HepG2 (cell line): ENCODE measurements around the gene C9. TPM values are rescaled to one million over a fixed set of nuclear protein-coding genes. Genes with fewer than 3 reads are reported as not detected.

Experiments
- ATAC-seq: fragments of 200-7000 bp; cut with Tn5 transposase; 3 replicates; pipeline ENCODE4 v1.9.1; 2020; ENCODE audit warnings: mild to moderate bottlenecking, moderate library complexity
- BruUV-seq: library from RNA; stranded (reverse); fragments of 400-500 nt; replicated peaks from 2 replicates; lab custom pipeline; 2021; lab: Mats Ljungman, UMichigan
- CTCF ChIA-PET: fragments of 300-600 bp; formaldehyde crosslinking; extraction: SDS; loops from one replicate; lab custom pipeline; 2021; ENCODE audit warnings: low total read pairs, inconsistent platforms, low intra/inter-chr PET ratio; lab: Yijun Ruan, JAX
- POLR2A ChIA-PET: fragments of 350-600 bp; sonication (Branson Sonifier 250); formaldehyde crosslinking; loops from one replicate; lab custom pipeline; 2020; ENCODE audit warnings: antibody characterized with exemption, inconsistent platforms; lab: Yijun Ruan, JAX
- DNase-seq: peaks from one replicate; pipeline ENCODE4 v3.0.0-alpha.2; 2015; ENCODE audit warnings: low spot score
- FAIRE-seq: peaks from 3 replicates; lab custom pipeline; 2011; peaks lifted over from hg19 to GRCh38; lab: Jason Lieb, UNC
- H2AFZ ChIP-seq: one replicate; pipeline ENCODE4 v1.6.1; 2011; ENCODE audit warnings: low read length, inconsistent platforms
- H3K27ac ChIP-seq: fragments of 300-600 bp; 3 replicates; pipeline ENCODE4 v1.8.0; 2011; ENCODE audit warnings: mixed run types, mild to moderate bottlenecking, mixed read lengths, low read length, inconsistent platforms; ENCODE audit not compliant: insufficient read depth; ENCODE audit errors: extremely low read length
- H3K27me3 ChIP-seq, 2 experiments: fragments of 200-600 bp in 1 of 2; 2 replicates in 1 of 2; 3 replicates in 1 of 2; pipeline versions ENCODE4 v1.6.0 to v1.8.0; 2011; ENCODE audit warnings: low read length in 2 of 2, mild to moderate bottlenecking in 2 of 2, moderate library complexity in 2 of 2, inconsistent platforms in 1 of 2; ENCODE audit not compliant: insufficient read depth in 2 of 2, control insufficient read depth in 1 of 2
- H3K36me3 ChIP-seq, 2 experiments: fragments of 200-600 bp in 1 of 2; replicated peaks in 1 of 2; 2 replicates in 1 of 2; 3 replicates in 1 of 2; pipeline versions ENCODE4 v1.5.1 to v1.8.0; 2011; ENCODE audit warnings: low read length in 2 of 2, inconsistent platforms in 1 of 2; ENCODE audit not compliant: insufficient read depth in 2 of 2, control insufficient read depth in 1 of 2
- H3K4me1 ChIP-seq: 2 replicates; pipeline ENCODE4 v1.5.1; 2012; ENCODE audit warnings: low read length, inconsistent platforms; ENCODE audit not compliant: insufficient read depth
- H3K4me2 ChIP-seq: 2 replicates; pipeline ENCODE4 v1.6.0; 2011; ENCODE audit warnings: low read depth, low read length, inconsistent platforms
- H3K4me3 ChIP-seq, 3 experiments: fragments of 200-600 bp in 1 of 3; sonication (generic), shearing (Covaris generic) in 1 of 3; replicated peaks in 1 of 3; 2 replicates each; pipeline ENCODE4 v1.5.1; 2011 to 2016; ENCODE audit warnings: low read length in 3 of 3, inconsistent platforms in 2 of 3, low read depth in 2 of 3, mild to moderate bottlenecking in 2 of 3, control low read depth in 1 of 3, mixed read lengths in 1 of 3; ENCODE audit not compliant: insufficient read depth in 1 of 3
- H3K79me2 ChIP-seq: one replicate; pipeline ENCODE4 v1.6.1; 2011; ENCODE audit warnings: low read length, inconsistent platforms; ENCODE audit not compliant: insufficient read depth
- H3K9ac ChIP-seq: 2 replicates; pipeline ENCODE4 v1.6.0; 2011; ENCODE audit warnings: mild to moderate bottlenecking, low read depth, low read length, inconsistent platforms; ENCODE audit not compliant: insufficient read depth
- H3K9me3 ChIP-seq: 2 replicates; pipeline ENCODE4 v1.5.1; 2012; ENCODE audit warnings: mild to moderate bottlenecking, low read length
- H4K20me1 ChIP-seq: 2 replicates; pipeline ENCODE4 v1.6.0; 2011; ENCODE audit warnings: inconsistent platforms, mild to moderate bottlenecking, low read length, moderate library complexity; ENCODE audit not compliant: insufficient read depth
- ATF7 ChIP-seq, 2 experiments: fragments of 450-650 bp in 1 of 2; sonication (generic) in 1 of 2; formaldehyde crosslinking in 1 of 2; IDR thresholded peaks; 2 replicates each; pipeline versions ENCODE4 v1.4.0 to v1.6.1; 2016 to 2020; ENCODE audit warnings: antibody characterized with exemption in 1 of 2, mild to moderate bottlenecking in 1 of 2, missing genetic modification reagents in 1 of 2
- ELK4 ChIP-seq: sonication (generic); formaldehyde crosslinking; IDR thresholded peaks from 2 replicates; pipeline ENCODE4 v1.9.0; 2021; ENCODE audit warnings: missing genetic modification reagents, borderline replicate concordance
- EZH2 ChIP-seq: conservative IDR thresholded peaks from 2 replicates; pipeline ENCODE4 v1.6.1; 2012; ENCODE audit warnings: mild to moderate bottlenecking, low read depth, low read length, moderate library complexity
- GTF3A ChIP-seq: sonication (generic); formaldehyde crosslinking; conservative IDR thresholded peaks from 2 replicates; pipeline ENCODE4 v1.4.0; 2020; ENCODE audit warnings: mild to moderate bottlenecking, missing genetic modification reagents
- GZF1 ChIP-seq: sonication (generic); formaldehyde crosslinking; IDR thresholded peaks from 2 replicates; pipeline ENCODE4 v1.5.1; 2020; ENCODE audit warnings: mild to moderate bottlenecking, missing genetic modification reagents
- MEIS1 ChIP-seq: sonication (generic); formaldehyde crosslinking; IDR thresholded peaks from 2 replicates; pipeline ENCODE4 v1.9.0; 2021; ENCODE audit warnings: mild to moderate bottlenecking, missing genetic modification reagents, moderate library complexity, borderline replicate concordance
- MLXIP ChIP-seq: sonication (generic); formaldehyde crosslinking; IDR thresholded peaks from 2 replicates; pipeline ENCODE4 v1.9.0; 2021; ENCODE audit warnings: missing genetic modification reagents, borderline replicate concordance
- NR2F6 ChIP-seq, 2 experiments: IDR thresholded peaks; 2 replicates each; pipeline ENCODE4 v1.6.1; 2016; ENCODE audit warnings: antibody characterized with exemption in 1 of 2, mild to moderate bottlenecking in 1 of 2
- POLR2G ChIP-seq: fragments of 200-400 bp; formaldehyde crosslinking; IDR thresholded peaks from 2 replicates; pipeline ENCODE4 v1.6.1; 2018; ENCODE audit warnings: mild to moderate bottlenecking, low read depth, low read length, moderate library complexity
- REXO4 ChIP-seq: sonication (generic); formaldehyde crosslinking; IDR thresholded peaks from 2 replicates; pipeline ENCODE4 v1.8.0; 2022; ENCODE audit warnings: missing genetic modification reagents, mild to moderate bottlenecking, borderline replicate concordance
- SIN3B ChIP-seq: fragments of 150-350 bp; IDR thresholded peaks from 2 replicates; pipeline ENCODE4 v1.6.1; 2014; ENCODE audit warnings: low read length
- TCF12 ChIP-seq, 2 experiments: fragments of 450-650 bp in 1 of 2; sonication (generic) in 1 of 2; formaldehyde crosslinking in 1 of 2; IDR thresholded peaks; 2 replicates each; pipeline versions ENCODE4 v1.6.1 to v1.8.0; 2017 to 2022; ENCODE audit warnings: antibody characterized with exemption in 1 of 2, mild to moderate bottlenecking in 1 of 2, missing genetic modification reagents in 1 of 2, moderate library complexity in 1 of 2
- ZNF256 ChIP-seq: sonication (generic); formaldehyde crosslinking; conservative IDR thresholded peaks from 2 replicates; pipeline ENCODE4 v1.4.0; 2020; ENCODE audit warnings: missing genetic modification reagents
- ZNF414 ChIP-seq: sonication (generic); formaldehyde crosslinking; IDR thresholded peaks from 2 replicates; pipeline ENCODE4 v1.5.0; 2020; ENCODE audit warnings: missing genetic modification reagents
- ZNF451 ChIP-seq: sonication (generic); formaldehyde crosslinking; IDR thresholded peaks from 2 replicates; pipeline ENCODE4 v1.5.0; 2020; ENCODE audit warnings: mild to moderate bottlenecking, missing genetic modification reagents
- ZNF567 ChIP-seq: sonication (generic); formaldehyde crosslinking; IDR thresholded peaks from 2 replicates; pipeline ENCODE4 v1.8.1; 2023; ENCODE audit warnings: mild to moderate bottlenecking, missing genetic modification reagents, borderline replicate concordance
- ZNF740 ChIP-seq: sonication (generic); formaldehyde crosslinking; IDR thresholded peaks from 2 replicates; pipeline ENCODE4 v1.4.0; 2020; ENCODE audit warnings: missing genetic modification reagents
- ZSCAN25 ChIP-seq: sonication (generic); formaldehyde crosslinking; IDR thresholded peaks from 2 replicates; pipeline ENCODE4 v1.8.0; 2022; ENCODE audit warnings: mild to moderate bottlenecking, missing genetic modification reagents
- WGBS: methylation state at CpG from one replicate; pipeline ENCODE4 v1.1.6; 2017; ENCODE audit warnings: low lambda C conversion rate; 5-methylcytosine and 5-hydroxymethylcytosine counted together
- in situ Hi-C: cut with HindIII; loops from 2 replicates; pipeline ENCODE4 v1.10.0; 2017; ENCODE audit warnings: low pct_unique_long_range_greater_than_20kb; ENCODE audit not compliant: extremely low pct_ligation_motif_present
- intact Hi-C: fragments of 100-400 bp; cut with micrococcal nuclease; formaldehyde crosslinking; loops from one replicate; pipeline ENCODE4 v1.10.0; 2022; ENCODE audit not compliant: unreplicated experiment
- polyA plus RNA-seq, 8 experiments: library from polyadenylated mRNA; depleted of rRNA in 3 of 8; stranded (reverse) in 7 of 8; unstranded in 1 of 8; fragments of >200 nt; fragmentation: Illumina TruSeq in 4 of 8; extraction: Trizol in 4 of 8; gene quantifications; 2 replicates each; pipeline versions ENCODE4 v1.2.1 to v1.2.3, GENCODE V29; 2011 to 2016; ENCODE audit warnings: low read depth in 4 of 8, missing spikeins in 1 of 8, mixed read lengths in 1 of 8; ENCODE audit not compliant: insufficient read depth in 1 of 8
- total RNA-seq, 5 experiments: library from RNA; depleted of rRNA; stranded (reverse); fragments of >200 nt; fragmentation: Illumina TruSeq; extraction: Trizol; gene quantifications; 2 replicates each; pipeline ENCODE4 v1.2.3, GENCODE V29; 2016; ENCODE audit warnings: low read depth in 1 of 5

Gene C9
- total and polyA plus RNA-seq, 2 of the 13 experiments (the other 11 are each of a cell fraction or from before 2014, with no cell fraction given), result not detected

- in situ Hi-C loops, result no loop called here
- Histone ChIP-seq H3K9me3 (peaks cover 4% of the 10 kb centered on the region; the same call in 1 of the 2 replicates), H3K27me3 (no peaks in the 10 kb centered on the region), H3K36me3 (no peaks in the 10 kb centered on the region), H3K4me2 (no peak overlapping the region), H4K20me1 (no peaks in the 10 kb centered on the region), H3K4me3 (no peak overlapping the region), H2AFZ (no peak overlapping the region), H3K9ac (no peak overlapping the region), H3K27ac (no peak overlapping the region), H3K4me1 (no peaks in the 10 kb centered on the region), H3K79me2 (no peaks in the 10 kb centered on the region)
- TF ChIP-seq ZNF740 (CRISPR knock-in tag) (no peak), TCF12 (IDR thresholded peaks at IDR 0.05) (no peak), TCF12 (CRISPR knock-in tag; IDR thresholded peaks at IDR 0.05) (no peak), SIN3B (no peak), MLXIP (CRISPR knock-in tag) (no peak), GTF3A (CRISPR knock-in tag) (no peak), ELK4 (CRISPR knock-in tag) (no peak), ZSCAN25 (CRISPR knock-in tag) (no peak), ZNF567 (CRISPR knock-in tag) (no peak), REXO4 (CRISPR knock-in tag) (no peak), NR2F6 (IDR thresholded peaks at IDR 0.05) (no peak), NR2F6 (CRISPR knock-in tag; IDR thresholded peaks at IDR 0.05) (no peak), ZNF414 (CRISPR knock-in tag) (no peak), POLR2G (no peak), GZF1 (no peak), ZNF451 (CRISPR knock-in tag) (no peak), ATF7 (IDR thresholded peaks at IDR 0.05) (no peak), ATF7 (CRISPR knock-in tag; IDR thresholded peaks at IDR 0.05) (no peak), EZH2 (no peak), MEIS1 (no peak), ZNF256 (CRISPR knock-in tag) (no peak)
- ChIA-PET POLR2A (no interaction called here), CTCF (no interaction called here)
- ATAC-seq (no peak), FAIRE-seq (no peak), DNase-seq (no peak)
- no TSS peak for BruUV-seq
- intact Hi-C loops, result no loop called here
- WGBS, result 1% methylated on average over 3 of the region's 3 CpGs
Observed at GRCh38 chr5:39355324-39355723, 9.0 kb downstream of the C9 start.
